Esophagus muscularis mucosa (tissue), 4 donors: ENCODE measurements around the gene TDRD3.

Experiments
- EP300 ChIP-seq: sonication (generic); formaldehyde crosslinking; IDR thresholded peaks from one replicate; pipeline ENCODE4 v1.6.1; 2017; ENCODE audit warnings: antibody characterized with exemption
- POLR2AphosphoS5 ChIP-seq, 2 donors: sonication (generic); formaldehyde crosslinking; IDR thresholded peaks; one replicate each; pipeline ENCODE4 v1.6.1; 2017; ENCODE audit warnings: antibody characterized with exemption in 2 of 2
- TF ChIP-seq, protein P1 (sequence below), 3 experiments: fragments of 200-600 bp in 2 of 3; fragments of 450-650 bp in 1 of 3; sonication (generic) in 2 of 3; IDR thresholded peaks; one replicate each; pipeline ENCODE4 v1.5.1; 2017 to 2019; ENCODE audit warnings: antibody characterized with exemption in 3 of 3, mild to moderate bottlenecking in 2 of 3, moderate library complexity in 1 of 3

DNA sequence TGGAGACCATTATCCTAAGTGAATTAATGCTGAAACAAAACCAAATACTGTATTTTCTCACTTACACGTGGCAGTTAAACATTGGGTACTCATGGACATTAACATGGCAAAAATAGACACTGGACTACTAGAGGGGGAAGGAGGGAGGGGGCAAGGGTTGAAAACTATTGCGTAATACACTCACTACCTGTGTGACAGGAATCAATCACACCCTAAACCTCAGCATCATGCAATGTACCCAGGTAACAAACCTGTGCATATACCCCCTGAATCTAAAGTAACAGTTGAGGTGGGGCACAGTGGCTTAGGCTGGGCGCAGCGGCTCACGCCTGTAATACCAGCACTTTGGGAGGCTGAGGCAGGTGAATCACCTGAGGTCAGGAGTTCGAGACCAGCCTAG lies 207.0 kb downstream of the TDRD3 start:
- TF ChIP-seq, protein P1, sequence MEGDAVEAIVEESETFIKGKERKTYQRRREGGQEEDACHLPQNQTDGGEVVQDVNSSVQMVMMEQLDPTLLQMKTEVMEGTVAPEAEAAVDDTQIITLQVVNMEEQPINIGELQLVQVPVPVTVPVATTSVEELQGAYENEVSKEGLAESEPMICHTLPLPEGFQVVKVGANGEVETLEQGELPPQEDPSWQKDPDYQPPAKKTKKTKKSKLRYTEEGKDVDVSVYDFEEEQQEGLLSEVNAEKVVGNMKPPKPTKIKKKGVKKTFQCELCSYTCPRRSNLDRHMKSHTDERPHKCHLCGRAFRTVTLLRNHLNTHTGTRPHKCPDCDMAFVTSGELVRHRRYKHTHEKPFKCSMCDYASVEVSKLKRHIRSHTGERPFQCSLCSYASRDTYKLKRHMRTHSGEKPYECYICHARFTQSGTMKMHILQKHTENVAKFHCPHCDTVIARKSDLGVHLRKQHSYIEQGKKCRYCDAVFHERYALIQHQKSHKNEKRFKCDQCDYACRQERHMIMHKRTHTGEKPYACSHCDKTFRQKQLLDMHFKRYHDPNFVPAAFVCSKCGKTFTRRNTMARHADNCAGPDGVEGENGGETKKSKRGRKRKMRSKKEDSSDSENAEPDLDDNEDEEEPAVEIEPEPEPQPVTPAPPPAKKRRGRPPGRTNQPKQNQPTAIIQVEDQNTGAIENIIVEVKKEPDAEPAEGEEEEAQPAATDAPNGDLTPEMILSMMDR (IDR thresholded peaks at IDR 0.05) = no peak
- no peak for TF ChIP-seq EP300
- TF ChIP-seq POLR2AphosphoS5 (IDR thresholded peaks at IDR 0.05) = no peak
